ENCODE measurements around the gene ADARB2.

Gene ADARB2

DNA sequence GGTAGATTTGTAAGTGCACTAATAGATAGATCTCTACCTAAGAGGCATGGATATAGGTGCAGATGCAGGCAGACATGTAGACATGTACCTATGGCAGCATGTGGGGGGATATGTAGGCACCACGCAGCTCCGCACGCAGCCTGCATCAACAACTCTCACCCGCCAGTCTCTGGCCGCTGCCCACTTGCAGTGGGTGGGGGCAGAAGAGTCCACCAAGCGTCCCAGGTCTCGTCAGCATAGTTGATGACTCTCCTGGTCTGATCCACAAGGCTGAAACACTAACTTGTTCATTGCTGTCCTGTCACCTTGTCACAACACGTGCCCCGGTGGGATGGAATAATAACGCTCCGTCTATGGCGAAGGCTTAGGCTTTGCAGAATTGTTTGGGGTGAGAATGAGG is 252.0 kb downstream of the ADARB2 start:
- TF ChIP-seq ZBTB7A (IDR thresholded peaks at IDR 0.05; ENCODE audit: low read depth) (no peak), NFIC (IDR thresholded peaks at IDR 0.05) (no peak), TEAD4 (IDR thresholded peaks at IDR 0.05) (no peak), TCF12 (IDR thresholded peaks at IDR 0.05; ENCODE audit: low read depth) (no peak), RAD21 (IDR thresholded peaks at IDR 0.05; ENCODE audit: low read depth) (no peak), TAF1 (IDR thresholded peaks at IDR 0.05; ENCODE audit: low read depth) (no peak), FOXM1 (IDR thresholded peaks at IDR 0.05; ENCODE audit: borderline replicate concordance, low read depth) (no peak), YY1 (IDR thresholded peaks at IDR 0.05; ENCODE audit: low read depth) (no peak), EGR1 (IDR thresholded peaks at IDR 0.05) (no peak), CEBPB (IDR thresholded peaks at IDR 0.05) (no peak), EP300 (IDR thresholded peaks at IDR 0.05; ENCODE audit: borderline replicate concordance) (no peak), CREB1 (IDR thresholded peaks at IDR 0.05; ENCODE audit: low read depth) (no peak)
- TF ChIP-seq, protein P1, sequence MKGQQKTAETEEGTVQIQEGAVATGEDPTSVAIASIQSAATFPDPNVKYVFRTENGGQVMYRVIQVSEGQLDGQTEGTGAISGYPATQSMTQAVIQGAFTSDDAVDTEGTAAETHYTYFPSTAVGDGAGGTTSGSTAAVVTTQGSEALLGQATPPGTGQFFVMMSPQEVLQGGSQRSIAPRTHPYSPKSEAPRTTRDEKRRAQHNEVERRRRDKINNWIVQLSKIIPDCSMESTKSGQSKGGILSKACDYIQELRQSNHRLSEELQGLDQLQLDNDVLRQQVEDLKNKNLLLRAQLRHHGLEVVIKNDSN (IDR thresholded peaks at IDR 0.05) = no peak
- TF ChIP-seq, protein P2, sequence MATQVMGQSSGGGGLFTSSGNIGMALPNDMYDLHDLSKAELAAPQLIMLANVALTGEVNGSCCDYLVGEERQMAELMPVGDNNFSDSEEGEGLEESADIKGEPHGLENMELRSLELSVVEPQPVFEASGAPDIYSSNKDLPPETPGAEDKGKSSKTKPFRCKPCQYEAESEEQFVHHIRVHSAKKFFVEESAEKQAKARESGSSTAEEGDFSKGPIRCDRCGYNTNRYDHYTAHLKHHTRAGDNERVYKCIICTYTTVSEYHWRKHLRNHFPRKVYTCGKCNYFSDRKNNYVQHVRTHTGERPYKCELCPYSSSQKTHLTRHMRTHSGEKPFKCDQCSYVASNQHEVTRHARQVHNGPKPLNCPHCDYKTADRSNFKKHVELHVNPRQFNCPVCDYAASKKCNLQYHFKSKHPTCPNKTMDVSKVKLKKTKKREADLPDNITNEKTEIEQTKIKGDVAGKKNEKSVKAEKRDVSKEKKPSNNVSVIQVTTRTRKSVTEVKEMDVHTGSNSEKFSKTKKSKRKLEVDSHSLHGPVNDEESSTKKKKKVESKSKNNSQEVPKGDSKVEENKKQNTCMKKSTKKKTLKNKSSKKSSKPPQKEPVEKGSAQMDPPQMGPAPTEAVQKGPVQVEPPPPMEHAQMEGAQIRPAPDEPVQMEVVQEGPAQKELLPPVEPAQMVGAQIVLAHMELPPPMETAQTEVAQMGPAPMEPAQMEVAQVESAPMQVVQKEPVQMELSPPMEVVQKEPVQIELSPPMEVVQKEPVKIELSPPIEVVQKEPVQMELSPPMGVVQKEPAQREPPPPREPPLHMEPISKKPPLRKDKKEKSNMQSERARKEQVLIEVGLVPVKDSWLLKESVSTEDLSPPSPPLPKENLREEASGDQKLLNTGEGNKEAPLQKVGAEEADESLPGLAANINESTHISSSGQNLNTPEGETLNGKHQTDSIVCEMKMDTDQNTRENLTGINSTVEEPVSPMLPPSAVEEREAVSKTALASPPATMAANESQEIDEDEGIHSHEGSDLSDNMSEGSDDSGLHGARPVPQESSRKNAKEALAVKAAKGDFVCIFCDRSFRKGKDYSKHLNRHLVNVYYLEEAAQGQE (IDR thresholded peaks at IDR 0.05; ENCODE audit: low read depth) = no peak
- TF ChIP-seq, protein P3, sequence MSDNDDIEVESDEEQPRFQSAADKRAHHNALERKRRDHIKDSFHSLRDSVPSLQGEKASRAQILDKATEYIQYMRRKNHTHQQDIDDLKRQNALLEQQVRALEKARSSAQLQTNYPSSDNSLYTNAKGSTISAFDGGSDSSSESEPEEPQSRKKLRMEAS (IDR thresholded peaks at IDR 0.05) = no peak

DNA sequence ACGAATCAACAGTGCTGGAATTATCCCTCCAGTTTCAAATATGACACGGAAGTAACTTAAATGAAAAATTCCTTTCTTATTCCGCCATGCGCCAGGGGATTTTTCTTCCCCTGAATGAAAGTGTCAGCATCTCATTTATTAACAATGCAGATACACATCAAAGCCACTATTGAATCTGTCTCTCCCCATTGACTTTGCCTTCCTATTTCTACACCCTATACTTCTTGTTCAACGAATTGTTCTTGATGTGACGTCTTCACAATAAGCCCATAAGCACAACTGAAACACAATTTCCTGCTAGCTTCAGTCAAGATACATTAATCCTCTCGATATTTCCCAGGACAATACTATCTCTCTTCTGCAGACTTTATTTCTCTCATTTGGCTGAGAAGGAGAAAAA is 253.5 kb downstream of the ADARB2 start:
- TF ChIP-seq, protein P3 (IDR thresholded peaks at IDR 0.05) = no peak
- TF ChIP-seq CEBPB (IDR thresholded peaks at IDR 0.05) (no peak), ZBTB7A (IDR thresholded peaks at IDR 0.05; ENCODE audit: low read depth) (no peak), EP300 (IDR thresholded peaks at IDR 0.05; ENCODE audit: borderline replicate concordance) (no peak), YY1 (IDR thresholded peaks at IDR 0.05; ENCODE audit: low read depth) (no peak)

DNA sequence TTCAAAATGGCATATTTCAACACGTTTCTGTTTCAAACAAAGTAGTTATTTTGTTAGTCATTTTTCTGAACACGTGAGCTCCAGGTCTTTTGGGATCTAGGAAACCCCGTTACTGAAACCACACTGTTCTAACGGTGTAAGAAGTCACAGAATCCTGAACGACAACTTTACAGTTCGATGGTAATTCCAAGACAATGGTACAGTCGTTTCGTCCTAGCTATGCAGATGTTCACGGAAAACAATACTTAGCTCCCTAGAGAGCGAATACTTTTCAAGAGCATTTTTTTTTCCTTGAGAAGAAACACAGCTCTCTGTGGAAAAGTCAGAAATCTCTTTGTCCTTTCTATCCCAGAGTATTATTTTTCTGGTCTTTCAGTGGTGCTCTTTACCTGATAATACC is 254.1 kb downstream of the ADARB2 start:
- TF ChIP-seq FOXM1 (IDR thresholded peaks at IDR 0.05; ENCODE audit: borderline replicate concordance, low read depth) (no peak), EP300 (IDR thresholded peaks at IDR 0.05; ENCODE audit: borderline replicate concordance) (no peak), ZBTB7A (IDR thresholded peaks at IDR 0.05; ENCODE audit: low read depth) (no peak), YY1 (IDR thresholded peaks at IDR 0.05; ENCODE audit: low read depth) (no peak), CREB1 (IDR thresholded peaks at IDR 0.05; ENCODE audit: low read depth) (no peak), RAD21 (IDR thresholded peaks at IDR 0.05; ENCODE audit: low read depth) (no peak), TCF12 (IDR thresholded peaks at IDR 0.05; ENCODE audit: low read depth) (no peak), NFIC (IDR thresholded peaks at IDR 0.05) (no peak), TEAD4 (IDR thresholded peaks at IDR 0.05) (no peak), TAF1 (IDR thresholded peaks at IDR 0.05; ENCODE audit: low read depth) (no peak), CEBPB (IDR thresholded peaks at IDR 0.05) (no peak), EGR1 (IDR thresholded peaks at IDR 0.05) (no peak)
- TF ChIP-seq, protein P1 (IDR thresholded peaks at IDR 0.05) = no peak
- TF ChIP-seq, protein P2 (IDR thresholded peaks at IDR 0.05; ENCODE audit: low read depth) = no peak
- TF ChIP-seq, protein P3 (IDR thresholded peaks at IDR 0.05) = no peak

DNA sequence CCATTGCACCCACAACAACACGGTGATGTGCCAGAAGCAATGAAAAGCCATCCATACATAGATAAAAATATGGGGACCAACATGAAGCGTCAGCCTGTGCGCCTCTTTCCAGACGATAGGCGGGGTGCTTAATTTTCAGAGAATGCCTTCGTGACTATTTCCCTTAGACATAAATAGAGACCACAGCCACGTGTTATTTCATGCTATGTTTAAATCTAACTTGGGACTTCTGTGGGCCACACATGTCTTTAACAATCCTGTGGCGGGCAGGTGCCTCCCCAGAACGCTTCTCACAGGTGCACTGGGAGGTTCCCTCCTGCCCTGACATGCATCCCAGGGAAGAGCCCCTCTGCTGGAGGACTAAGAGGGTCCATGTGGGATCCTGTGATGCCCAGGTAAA is 259.7 kb downstream of the ADARB2 start:
- TF ChIP-seq, protein P1 (IDR thresholded peaks at IDR 0.05) = no peak
- TF ChIP-seq CEBPB (IDR thresholded peaks at IDR 0.05) = no peak
- TF ChIP-seq EP300 (IDR thresholded peaks at IDR 0.05; ENCODE audit: borderline replicate concordance) = no peak
- TF ChIP-seq, protein P3 (IDR thresholded peaks at IDR 0.05) = no peak
- TF ChIP-seq FOXM1 (IDR thresholded peaks at IDR 0.05; ENCODE audit: borderline replicate concordance, low read depth) = no peak
- TF ChIP-seq NFIC (IDR thresholded peaks at IDR 0.05) = no peak
- no peak for TF ChIP-seq RAD21 (IDR thresholded peaks at IDR 0.05; ENCODE audit: low read depth)
- no peak for TF ChIP-seq TEAD4 (IDR thresholded peaks at IDR 0.05)
- no peak for TF ChIP-seq CREB1 (IDR thresholded peaks at IDR 0.05; ENCODE audit: low read depth)
- no peak for TF ChIP-seq TCF12 (IDR thresholded peaks at IDR 0.05; ENCODE audit: low read depth)
- no peak for TF ChIP-seq ZBTB7A (IDR thresholded peaks at IDR 0.05; ENCODE audit: low read depth)
- no peak for TF ChIP-seq TAF1 (IDR thresholded peaks at IDR 0.05; ENCODE audit: low read depth)
- TF ChIP-seq, protein P2 (IDR thresholded peaks at IDR 0.05; ENCODE audit: low read depth) = no peak
- TF ChIP-seq EGR1 (IDR thresholded peaks at IDR 0.05) = no peak
- no peak for TF ChIP-seq YY1 (IDR thresholded peaks at IDR 0.05; ENCODE audit: low read depth)

All from Ishikawa (cell line).